ENCODE results near the gene BEGAIN.

The BEGAIN gene

DNA sequence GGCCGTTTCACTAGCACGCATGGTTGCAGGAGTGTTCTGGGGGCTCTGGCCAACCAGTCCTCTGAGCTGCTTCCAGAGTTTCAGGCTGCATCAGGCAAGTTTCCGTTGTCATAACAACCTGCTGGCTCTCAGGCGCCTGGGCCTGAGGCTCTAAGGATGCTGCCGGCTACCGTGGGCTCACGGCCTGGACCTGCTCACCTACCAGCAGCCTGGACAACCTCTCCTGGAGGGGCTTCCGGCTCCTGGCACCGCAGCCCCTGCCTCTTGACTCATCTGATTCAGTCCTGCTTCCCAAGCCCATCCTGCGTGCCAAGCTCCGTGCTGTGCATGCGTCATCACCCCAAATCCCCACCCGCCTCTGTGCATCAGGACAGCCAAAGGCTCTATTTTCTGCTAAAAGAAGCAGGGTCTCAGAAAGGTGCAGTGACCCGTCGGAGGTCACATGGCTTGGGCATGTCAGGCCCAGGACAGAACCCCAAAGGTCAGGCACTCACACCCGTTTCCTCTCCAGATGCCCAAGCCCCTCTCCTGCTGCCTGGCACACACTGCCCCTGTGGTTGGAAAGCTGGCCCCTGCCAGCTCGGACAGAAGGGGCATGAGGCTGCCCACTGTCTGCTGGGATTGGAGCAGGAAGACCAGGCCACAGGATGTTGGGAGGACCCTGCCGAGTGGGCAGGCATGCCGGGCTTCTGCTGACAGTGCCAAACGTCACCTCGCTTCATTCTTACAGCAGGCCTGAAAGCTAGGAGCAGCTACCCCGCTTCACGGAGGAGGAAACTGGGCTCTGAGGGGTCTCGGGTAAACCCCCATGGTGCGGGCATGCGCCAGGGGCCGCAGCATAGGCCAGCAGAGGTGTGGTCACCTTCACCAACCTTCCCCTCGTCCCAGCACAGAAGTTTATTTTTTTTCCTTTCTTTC, 5.7 kb downstream of the BEGAIN start:
- DNase-seq (ENCODE audit: low spot score), result peak; percentile 47

DNA sequence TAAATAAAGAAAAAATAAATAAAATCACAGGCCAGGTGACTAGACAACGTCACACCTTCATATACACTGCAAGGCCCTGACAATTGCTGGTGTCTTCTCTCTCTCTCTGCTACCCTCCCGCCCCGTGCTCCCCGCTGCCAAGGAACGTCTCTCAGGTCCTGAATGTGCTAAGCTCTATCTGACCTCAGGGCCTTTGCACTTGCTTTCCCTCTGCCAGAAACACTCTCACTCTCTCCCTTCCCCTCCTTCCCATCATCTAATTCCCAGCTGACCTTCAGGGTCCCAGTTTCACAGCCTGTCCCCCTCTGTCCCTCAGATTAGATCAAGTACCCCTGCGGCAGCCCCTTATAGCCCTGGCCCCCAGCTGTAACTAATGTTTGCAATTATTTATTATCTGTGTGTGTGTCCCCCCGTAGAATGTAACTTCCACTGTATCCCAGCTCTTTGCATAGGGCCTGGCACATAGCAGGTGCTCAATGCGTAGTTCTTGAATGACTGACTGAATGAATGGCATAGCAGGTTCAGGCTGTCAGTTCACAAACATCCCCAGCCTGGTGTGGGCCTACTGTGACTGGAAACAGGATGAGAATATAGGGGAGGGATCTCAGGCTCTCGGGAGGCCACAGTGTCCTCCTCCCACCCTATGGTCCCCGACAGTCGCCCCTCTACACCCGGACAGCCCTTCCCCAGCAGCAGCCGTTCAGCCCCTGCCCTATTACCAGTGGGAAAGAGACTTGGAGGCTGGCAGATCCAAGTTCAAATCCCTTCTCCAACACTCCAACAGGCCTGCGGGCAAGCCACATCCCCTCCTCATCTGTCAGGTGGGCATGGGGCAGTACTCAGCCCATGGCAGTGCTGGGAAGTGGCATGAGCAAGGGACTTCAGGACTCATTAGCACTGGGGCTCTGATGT, 6.6 kb downstream of the BEGAIN start:
- no peak for DNase-seq (ENCODE audit: low spot score)

DNA sequence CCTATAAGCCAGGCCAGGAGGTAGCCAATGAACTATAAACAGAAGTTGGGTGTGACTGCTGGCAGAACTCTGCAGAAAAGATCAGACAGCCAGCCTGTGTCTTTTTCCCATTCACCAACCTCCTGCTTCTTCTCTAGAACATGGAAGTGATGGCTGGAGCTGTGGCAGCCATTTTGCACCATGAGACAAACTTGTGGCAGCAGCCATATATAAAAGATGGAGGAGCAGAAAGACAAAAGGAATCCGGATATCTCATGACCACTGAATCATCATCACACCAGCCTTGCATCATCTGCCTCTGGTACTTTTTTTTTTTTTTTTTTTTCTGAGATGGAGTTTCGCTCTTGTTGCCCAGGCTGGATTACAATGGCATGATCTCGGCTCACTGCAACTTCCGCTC, 8.7 kb downstream of the BEGAIN start:
- DNase-seq (ENCODE audit: low spot score), result no peak

DNA sequence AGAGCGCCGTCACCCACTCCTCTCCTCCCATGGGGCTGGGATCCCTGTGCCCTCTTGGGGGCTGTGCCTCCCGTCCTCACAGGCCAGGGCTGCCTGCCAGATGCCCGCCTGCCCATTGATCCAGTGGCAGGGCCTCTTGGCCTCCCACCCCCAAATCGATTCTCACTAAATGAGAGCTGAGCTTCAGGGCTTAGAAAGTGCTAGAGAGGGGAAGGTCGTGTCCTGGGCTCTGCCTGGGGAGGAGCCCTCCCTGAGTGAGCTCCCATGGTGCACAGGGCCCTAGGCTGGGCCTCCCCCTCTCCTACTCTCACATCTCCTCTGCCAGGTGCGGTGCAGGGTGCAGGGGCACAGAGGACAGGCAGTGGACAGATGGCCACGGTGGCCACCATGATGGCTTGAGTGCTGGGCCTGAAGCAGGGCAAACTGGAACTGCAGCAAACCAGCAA, 9.2 kb downstream of the BEGAIN start:
- DNase-seq (ENCODE audit: low spot score), result no peak

DNA sequence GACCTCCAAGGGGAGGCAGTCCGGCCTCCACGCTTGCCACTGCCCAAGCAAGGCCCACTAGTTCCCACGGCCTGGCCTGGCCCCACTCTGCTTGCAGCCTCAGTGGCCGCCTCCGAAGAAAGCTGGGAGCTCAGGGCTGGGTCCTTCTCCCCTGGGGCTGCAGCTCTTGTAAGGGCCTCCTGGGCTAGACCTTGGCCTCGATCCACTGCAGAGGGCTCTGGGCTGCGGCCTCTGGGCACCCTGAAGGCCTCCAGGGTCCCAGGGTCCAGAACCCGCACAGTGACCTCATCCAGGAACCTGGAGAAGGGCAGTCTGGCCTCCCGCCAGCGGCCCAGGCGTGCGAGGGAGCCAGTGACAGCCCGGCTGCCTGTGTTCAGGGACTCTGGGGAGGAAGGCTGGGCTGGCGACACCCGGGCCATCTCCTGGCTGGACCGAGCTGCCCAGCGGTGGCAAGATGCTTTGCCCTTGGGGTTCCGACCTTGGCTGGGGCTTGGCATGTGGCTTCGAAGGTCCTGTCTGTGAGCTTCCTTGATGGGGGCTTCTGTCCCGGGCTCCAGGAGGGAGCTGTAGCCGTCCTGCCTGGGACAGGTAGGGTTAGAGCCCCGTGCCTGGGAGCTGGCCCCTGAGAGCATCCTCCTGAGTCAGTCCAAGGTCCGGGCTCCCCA, 9.8 kb downstream of the BEGAIN start:
- DNase-seq (ENCODE audit: low spot score), result no peak

DNA sequence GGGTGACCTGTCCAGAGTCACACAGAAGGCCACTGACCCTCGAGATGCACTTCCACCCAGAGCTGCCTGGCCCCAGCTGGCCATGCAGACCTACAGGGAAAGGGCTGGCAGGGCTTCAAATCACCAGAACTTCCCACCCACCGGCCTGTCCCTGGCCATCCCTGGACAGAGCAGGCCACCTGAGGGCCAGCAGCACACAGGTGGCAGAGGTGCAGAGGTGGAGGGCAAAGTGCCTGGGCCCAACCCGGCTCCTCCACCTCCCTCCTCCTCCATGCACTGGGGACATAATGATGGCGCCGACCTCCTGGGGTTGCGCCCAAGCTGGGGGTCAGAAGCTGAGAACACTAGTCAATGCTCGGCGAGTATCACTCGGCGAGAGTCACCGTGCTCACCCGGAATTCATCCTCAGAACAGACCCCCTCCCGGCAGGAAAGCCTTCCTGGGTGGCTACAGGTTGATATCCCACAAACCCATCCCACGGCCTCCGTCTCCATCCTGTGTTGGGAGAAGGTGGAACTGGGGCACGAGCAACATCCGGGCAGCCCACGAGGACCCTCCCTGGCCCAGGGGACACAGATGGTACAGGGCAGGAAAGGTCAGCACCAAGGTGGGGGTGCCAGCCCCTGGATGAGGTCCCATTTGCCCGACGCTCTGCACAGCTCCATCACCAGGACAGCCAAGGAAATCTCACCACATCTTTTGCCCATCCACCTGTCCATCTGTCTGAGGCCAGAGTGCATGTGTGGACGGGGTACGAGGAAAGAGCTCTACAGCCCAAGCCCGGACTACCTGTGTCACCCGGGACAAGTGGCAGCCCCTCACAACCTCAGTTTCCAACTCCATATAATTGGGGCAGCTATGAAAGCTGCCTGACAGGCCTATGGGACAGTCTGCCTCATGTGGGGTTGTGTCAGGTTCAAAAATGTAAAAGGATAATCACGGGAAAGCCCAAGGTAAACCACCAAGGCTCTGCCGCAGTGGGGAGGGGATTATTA, 10.8 kb downstream of the BEGAIN start:
- no peak for DNase-seq (ENCODE audit: low spot score)

DNA sequence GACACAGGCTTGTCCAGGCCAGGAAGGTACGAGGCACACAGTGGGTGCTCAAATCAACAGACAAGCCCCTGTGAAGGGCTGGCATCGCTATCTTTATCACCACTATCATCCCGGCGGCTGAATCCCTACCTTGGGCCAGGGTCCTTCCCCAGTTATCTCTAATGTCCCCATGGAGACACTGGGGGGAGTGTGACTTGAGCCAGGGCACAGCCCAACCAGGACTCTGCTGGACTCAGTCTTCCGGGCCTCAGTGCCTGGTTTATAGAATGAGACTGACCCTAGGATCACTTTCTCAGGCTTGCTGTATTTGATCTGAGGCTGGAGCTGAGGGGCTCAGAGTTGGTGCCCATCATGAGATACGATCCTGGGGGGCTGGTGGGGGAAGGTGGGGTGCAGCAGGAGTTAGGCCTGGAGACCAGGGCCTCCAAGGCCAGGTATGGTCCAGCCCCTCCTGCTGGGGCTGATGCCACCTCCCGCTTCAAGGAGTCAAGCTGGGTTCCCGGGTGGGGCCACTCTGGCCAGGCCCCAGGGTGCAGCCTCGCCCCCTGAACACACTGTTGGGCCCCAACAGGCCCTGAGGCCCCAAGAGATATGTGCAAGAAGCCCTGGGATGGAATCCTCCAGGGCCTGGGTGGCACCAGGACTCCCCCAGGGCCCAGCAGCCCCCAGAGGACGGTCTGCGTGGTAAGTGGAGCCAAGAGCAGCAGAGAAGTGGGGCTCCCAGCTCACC, 11.8 kb downstream of the BEGAIN start:
- no peak for DNase-seq (ENCODE audit: low spot score)

DNA sequence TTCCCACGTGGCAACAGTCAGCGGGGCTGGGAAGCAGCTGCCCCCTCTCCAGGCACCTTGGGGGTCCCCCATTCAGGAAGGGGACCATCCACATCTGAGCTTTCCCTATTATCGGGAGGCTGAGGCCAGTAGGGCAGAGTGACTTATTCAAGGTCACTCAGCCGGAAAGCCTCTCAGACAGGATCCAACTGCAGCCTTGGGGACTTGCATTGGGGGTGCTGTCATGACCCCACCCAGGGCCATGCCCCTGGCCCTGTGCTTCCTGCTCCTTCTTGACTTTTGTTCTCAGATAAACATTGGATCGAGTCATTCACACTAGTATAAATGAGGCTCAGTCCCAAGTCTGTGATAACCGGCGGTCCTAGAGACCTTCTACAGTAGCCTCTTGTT, 12.6 kb downstream of the BEGAIN start:
- no peak for DNase-seq (ENCODE audit: low spot score)

DNA sequence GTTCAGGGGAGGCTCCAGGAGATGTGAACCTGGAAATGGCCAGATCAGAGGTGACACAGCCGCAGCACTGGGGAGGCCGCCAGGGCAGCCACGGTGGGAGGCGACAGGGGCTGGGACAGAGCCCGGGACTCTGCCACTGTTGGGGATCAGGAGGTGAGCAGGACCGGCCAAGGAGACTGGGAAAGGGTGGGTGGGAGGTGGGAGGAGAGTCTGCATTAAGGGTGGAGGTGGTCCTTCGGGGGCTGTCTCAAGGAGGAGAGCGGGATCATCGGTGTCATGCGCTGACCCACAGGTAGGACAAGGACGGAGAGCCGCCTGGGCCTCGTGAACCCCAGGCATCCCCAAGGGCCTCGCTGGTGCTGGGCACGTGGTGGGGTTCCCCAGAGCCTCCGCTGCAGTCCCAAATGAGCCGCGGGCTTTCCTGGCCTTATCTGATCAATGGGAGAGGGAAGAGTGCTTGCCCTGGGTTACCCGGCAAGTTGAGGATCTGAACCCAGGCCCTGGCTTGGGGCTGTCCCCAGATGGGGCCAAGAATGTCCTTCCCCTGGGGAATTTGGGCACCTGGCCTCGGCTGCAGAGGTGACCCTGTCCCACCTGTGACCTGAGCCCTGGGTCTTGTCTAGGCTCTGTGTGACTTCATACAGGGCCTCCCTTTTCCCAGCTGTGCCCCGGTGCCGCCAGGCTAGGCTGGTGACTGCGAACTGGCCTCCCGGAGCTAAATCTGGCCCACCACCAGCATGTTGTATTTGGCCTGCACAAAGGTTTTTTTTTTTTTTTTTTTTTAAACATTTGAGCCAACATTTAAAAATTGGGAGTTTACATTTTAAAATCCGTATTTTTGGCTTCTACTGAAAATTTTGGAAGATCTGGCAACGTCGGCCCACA, 13.2 kb downstream of the BEGAIN start:
- no peak for DNase-seq (ENCODE audit: low spot score)

DNA sequence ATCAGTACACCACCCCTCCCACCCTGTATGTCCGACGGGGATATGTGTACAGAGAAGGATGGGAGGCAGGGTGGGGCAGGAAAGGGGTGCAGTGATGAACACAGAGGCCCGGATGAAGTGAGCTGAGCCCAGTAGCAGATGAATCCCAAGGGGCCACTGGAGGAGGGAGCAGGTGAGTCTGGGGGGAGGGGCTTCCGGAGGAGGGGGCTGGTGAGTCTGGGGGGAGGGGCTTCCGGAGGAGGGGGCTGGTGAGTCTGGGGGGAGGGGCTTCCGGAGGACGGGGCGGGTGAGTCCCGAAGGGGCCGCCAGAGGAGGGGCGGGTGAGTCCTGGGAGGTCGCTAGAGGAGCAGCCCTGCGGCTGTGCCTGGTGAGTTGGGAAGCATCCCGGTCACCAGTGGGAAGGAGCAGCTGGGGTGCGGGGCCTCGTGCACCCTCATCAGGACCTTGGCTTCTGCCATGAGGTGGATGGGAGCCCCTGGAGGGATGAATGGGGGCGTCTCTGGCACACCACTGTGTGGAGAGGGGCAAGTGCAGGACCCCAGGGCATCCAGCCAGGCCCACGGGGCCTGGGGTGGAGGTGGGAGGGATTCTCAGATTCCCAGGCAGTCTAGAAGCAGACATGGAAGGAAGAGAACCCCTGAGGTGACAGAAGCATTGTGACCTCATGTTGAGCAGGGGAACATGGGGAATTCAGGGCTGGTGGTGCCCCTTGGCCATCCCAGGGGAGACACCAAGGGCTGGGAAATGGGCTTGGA, 14.0 kb downstream of the BEGAIN start:
- no peak for DNase-seq (ENCODE audit: low spot score)

DNA sequence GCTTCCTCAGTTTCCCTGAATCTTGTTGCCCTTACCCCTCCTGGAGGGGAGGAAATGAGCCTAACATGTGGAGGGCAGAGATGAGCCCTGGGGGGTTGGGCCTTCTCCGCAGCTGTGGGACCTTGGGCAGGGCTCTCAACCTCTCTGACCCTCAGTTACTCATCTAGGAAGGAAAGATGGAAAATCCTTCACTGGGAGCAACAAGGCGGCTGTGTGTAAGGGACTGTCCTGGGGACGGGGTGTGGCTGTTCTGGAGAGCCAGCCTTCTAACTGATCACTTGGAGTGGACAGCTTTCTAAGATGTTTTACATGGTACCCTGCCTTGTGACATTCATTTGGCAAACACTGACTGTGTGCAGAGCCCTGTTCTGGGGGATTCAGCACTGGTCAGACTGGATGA, 14.7 kb downstream of the BEGAIN start:
- no peak for DNase-seq (ENCODE audit: low spot score)

DNA sequence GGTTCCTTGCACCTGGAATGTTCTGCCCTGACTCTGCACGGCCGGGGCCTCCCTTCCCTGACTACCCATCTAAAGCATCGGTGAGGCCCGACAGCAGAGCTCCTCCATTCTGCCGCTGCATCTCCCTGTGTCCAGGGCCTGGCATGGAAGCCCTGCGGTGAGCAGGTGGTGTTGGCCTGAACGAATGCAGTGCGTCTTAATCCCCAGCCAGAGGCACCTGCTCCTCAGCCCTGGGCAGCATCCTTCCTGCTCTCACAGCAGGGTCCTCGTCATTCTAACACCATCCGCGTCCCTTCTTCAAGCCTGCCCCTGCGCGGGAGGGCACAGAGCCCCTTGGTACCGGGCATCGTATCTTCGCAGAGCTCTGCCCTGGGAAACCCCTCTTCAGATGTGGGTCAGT, 15.4 kb downstream of the BEGAIN start:
- DNase-seq (ENCODE audit: low spot score), result no peak

DNA sequence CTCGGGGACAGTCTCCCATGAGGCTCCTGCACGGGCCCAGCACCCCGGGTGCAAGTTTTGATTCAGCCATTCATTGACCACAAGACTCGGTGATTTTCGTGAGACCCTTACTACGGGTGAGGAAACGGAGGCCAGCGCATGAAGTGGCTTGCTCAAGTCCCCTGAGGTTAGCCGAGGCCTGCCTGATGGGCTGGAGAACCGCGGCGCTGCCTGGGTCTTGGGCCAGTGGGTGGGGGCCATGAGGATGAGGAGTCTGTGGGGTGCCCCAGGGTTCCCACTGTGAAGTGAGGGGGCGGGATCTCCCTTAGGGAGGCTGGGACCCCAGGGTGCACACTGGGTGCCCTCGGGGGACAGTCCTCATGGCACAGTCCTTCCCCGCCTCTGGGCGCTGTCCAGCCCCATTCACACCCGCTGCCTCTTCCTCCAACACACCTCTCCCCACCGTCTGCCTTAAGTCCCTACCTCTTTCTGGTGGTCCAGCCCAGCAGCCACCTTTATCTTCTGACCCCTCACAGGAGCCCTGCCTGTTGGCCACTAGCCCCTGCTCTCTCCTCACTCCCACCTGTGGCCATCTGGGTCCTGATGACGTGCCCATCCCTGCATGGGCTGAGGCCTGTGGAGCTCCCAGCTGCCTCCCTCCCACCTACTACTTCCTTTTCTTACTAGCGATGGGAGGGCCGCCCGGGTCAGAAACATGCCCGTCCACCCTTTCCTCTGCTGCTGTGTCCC, 16.3 kb downstream of the BEGAIN start:
- no peak for DNase-seq (ENCODE audit: low spot score)

DNA sequence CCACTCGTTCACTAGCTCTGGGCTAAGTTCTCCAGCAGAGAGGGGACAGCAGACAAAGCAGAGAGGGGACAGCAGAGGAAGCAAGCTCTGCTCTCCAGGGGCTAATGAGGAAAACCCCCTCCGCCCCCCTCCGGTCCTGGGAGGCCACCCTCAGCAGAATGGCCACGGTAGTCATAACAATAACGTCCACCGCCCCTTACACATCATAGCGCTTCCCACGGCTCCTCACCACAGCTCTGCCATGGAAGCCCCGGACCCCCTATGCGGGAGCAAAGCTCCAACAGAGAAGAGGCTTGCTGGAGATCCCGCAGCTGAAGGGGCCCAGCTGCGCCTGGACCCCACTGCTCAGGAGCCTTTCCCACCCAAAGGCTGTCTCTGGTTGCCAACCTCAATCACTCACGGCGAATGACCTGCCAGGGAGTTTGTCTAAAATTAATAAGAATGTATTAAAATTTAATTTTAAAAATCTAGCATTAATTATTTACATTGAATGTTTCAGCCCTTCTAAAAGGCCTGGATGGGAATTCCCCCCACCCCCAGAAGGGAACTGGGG, 17.4 kb downstream of the BEGAIN start:
- DNase-seq (ENCODE audit: low spot score), result no peak

DNA sequence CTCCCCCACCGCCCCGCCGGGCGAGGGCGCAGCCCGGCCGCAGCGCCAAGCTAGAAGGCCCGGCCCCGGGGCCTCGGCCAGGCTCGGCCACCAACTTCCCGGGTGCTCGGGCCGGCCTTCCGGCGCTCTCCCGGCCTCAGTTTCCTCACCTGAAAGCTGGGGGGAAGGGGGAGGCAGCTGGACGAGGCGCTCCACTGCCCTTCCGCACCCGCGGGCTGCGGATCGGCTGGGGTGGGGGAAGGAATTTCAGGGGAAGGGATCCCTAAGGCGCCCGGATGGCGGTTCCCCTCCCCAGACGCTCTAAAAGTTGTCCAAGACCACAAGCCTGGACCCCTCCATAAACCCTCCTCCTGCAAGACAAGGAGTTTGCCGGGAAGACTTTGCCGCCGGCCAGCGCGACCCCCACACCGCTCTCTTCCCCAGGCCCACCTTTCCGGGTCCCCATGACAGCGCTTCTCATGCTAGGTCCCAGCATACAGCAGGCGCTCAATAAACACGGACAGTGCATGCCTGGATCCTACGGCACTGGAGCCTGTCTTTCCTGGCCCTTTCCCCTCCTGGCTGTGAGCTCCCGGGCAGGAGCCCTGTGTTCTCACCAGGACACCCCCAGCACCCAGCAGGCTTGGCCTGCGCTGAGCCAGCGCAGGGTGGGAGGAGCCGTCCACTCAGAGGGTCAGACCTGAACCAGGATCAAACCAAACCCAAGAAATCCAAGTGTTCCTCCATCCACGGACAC, 18.1 kb downstream of the BEGAIN start:
- DNase-seq (ENCODE audit: low spot score), result no peak

DNA sequence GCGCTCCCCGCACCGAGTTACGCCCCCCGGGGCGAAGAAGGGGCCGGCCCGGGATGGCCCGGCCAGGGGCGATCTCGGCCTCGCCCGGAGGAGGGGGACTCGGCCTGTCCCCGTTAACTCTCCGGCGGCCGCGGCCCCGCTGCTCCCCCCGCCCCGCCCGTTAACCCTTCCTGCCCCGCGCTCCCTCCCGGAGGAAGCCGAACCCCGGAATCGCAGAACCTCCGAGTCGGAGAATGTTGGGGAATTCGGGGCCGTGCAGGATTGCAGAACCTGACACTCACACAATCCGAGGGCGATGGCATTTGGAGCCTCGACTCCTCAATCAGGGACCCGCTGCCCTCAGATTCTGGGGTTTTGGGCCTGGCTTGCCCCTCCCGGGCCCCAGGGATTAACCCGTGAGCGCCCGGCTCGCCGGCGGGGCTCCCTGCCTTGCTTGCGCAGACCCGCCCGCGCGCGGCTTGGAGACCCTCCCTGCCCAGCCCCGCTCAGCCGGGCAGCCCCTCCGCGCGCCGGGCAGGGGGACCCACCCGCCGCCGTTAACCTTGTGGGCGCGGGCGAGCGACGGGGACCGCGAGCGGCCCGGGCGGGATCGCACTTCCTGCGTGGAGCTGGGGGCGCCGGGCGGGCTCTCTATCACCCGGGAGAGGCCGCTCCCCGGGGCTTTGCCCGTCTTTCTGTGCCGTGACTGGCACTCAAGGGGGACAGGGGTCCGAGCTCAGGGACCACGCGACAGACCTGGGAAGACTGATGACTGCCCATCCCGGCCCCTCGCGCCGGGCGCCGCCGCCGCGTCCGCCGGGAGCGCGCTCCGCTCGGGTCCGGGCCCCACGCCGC, 18.8 kb downstream of the BEGAIN start:
- no peak for DNase-seq (ENCODE audit: low spot score)

Measured in Ammon's horn (tissue), 1 donor.